A673 (cell line): ENCODE results near the gene SKOR1. TPM values are rescaled to one million over a fixed set of nuclear protein-coding genes. Genes with fewer than 3 reads are reported as not detected.

Experiments used
- BruUV-seq: library from RNA; stranded (reverse); fragments of 400-500 nt; replicated peaks from 2 replicates; lab custom pipeline; 2021; lab: Mats Ljungman, UMichigan
- CTCF ChIA-PET: fragments of 300-600 bp; sonication (Branson Sonifier 250); formaldehyde crosslinking; loops from one replicate; lab custom pipeline; 2022; ENCODE audit warnings: antibody characterized with exemption; lab: Charles Lee
- POLR2A ChIA-PET: fragments of 300-600 bp; sonication (Branson Sonifier 250); formaldehyde crosslinking; loops from one replicate; lab custom pipeline; 2022; ENCODE audit warnings: antibody characterized with exemption; ENCODE audit not compliant: low non-redundant PET; lab: Charles Lee
- DNase-seq: peaks from one replicate; pipeline ENCODE4 v3.0.0-alpha.2; 2015; ENCODE audit warnings: low spot score
- H3K27ac ChIP-seq: fragments of 200-600 bp; sonication (generic); 2 replicates; pipeline ENCODE4 v1.5.1; 2016; ENCODE audit warnings: mixed run types, low read depth, mild to moderate bottlenecking, mixed read lengths, antibody characterized with exemption, low read length; ENCODE audit not compliant: poor library complexity, severe bottlenecking
- H3K27me3 ChIP-seq: fragments of 200-600 bp; sonication (generic); replicated peaks from 2 replicates; pipeline ENCODE4 v1.6.1; 2017; ENCODE audit warnings: mixed run types, low read depth, mild to moderate bottlenecking, mixed read lengths, antibody characterized with exemption, low read length; ENCODE audit not compliant: insufficient read depth, poor library complexity
- H3K36me3 ChIP-seq: fragments of 200-600 bp; sonication (generic); 2 replicates; pipeline ENCODE4 v1.6.1; 2016; ENCODE audit warnings: mixed run types, mild to moderate bottlenecking, mixed read lengths, antibody characterized with exemption, low read length; ENCODE audit not compliant: insufficient read depth, poor library complexity, severe bottlenecking
- H3K4me1 ChIP-seq: fragments of 200-600 bp; sonication (generic); 2 replicates; pipeline ENCODE4 v1.6.1; 2017; ENCODE audit warnings: mixed run types, mild to moderate bottlenecking, mixed read lengths, antibody characterized with exemption, low read length; ENCODE audit not compliant: insufficient read depth, poor library complexity, severe bottlenecking
- H3K4me3 ChIP-seq: fragments of 200-600 bp; sonication (generic); 2 replicates; pipeline ENCODE4 v1.5.1; 2016; ENCODE audit warnings: low read depth, mixed run types, mild to moderate bottlenecking, mixed read lengths, low read length; ENCODE audit not compliant: poor library complexity, severe bottlenecking
- H3K9me3 ChIP-seq: fragments of 200-600 bp; sonication (generic); 2 replicates; pipeline ENCODE4 v1.6.1; 2016; ENCODE audit warnings: mixed run types, low read depth, mild to moderate bottlenecking, mixed read lengths, antibody characterized with exemption, low read length; ENCODE audit not compliant: poor library complexity, severe bottlenecking
- CTCF ChIP-seq: fragments of 300-800, 200-600 bp; sonication (generic); conservative IDR thresholded peaks from 2 replicates; pipeline ENCODE4 v1.5.1; 2017; ENCODE audit warnings: low read depth, mild to moderate bottlenecking, antibody characterized with exemption, low read length, moderate library complexity, mixed read lengths
- EZH2 ChIP-seq: fragments of 200-600 bp; sonication (generic); IDR thresholded peaks from 2 replicates; pipeline ENCODE4 v1.6.1; 2017; ENCODE audit warnings: borderline replicate concordance, low read depth, mild to moderate bottlenecking, mixed read lengths, antibody characterized with exemption, low read length; ENCODE audit not compliant: poor library complexity, severe bottlenecking
- intact Hi-C: fragments of 100-400 bp; cut with micrococcal nuclease; formaldehyde crosslinking; loops from one replicate; pipeline ENCODE4 v1.10.0; 2022; ENCODE audit not compliant: unreplicated experiment
- total RNA-seq: library from RNA; stranded (reverse); gene quantifications from 2 replicates; pipeline ENCODE4 v1.2.3, GENCODE V29; 2021

SKOR1 gene
- total RNA-seq, 1 experiment from 2014 or later: 0.21 TPM

GRCh38 chr15:67880651-67881182 is 55.4 kb downstream of the SKOR1 start:
- Histone ChIP-seq H3K4me3 (no peak overlapping the region), H3K4me1 (peaks cover 35% of the 10 kb centered on the region), H3K36me3 (no peaks in the 10 kb centered on the region), H3K9me3 (no peaks in the 10 kb centered on the region), H3K27ac (no peak overlapping the region), H3K27me3 (no peaks in the 10 kb centered on the region)
- intact Hi-C loops: no loop called here
- no peak for TF ChIP-seq CTCF
- BruUV-seq: no TSS peak
- POLR2A ChIA-PET: no interaction called here
- no peak for DNase-seq
- CTCF ChIA-PET: no interaction called here

GRCh38 chr15:67882487-67883233 is 57.4 kb downstream of the SKOR1 start:
- Histone ChIP-seq H3K27ac (no peak overlapping the region), H3K4me3 (no peak overlapping the region), H3K27me3 (no peaks in the 10 kb centered on the region), H3K9me3 (no peaks in the 10 kb centered on the region), H3K36me3 (no peaks in the 10 kb centered on the region), H3K4me1 (peaks cover 35% of the 10 kb centered on the region)
- POLR2A ChIA-PET: no interaction called here
- peak; percentile 51 for DNase-seq
- no TSS peak for BruUV-seq
- no peak for TF ChIP-seq CTCF
- no peak for TF ChIP-seq EZH2
- intact Hi-C loops: no loop called here
- CTCF ChIA-PET: no interaction called here

GRCh38 chr15:67883234-67883773 is 58.0 kb downstream of the SKOR1 start:
- ChIA-PET CTCF (no interaction called here), POLR2A (no interaction called here)
- intact Hi-C loops: no loop called here
- no peaks in the 10 kb centered on the region for H3K36me3 ChIP-seq
- no TSS peak for BruUV-seq
- H3K27ac ChIP-seq: no peak overlapping the region
- no peaks in the 10 kb centered on the region for H3K27me3 ChIP-seq
- TF ChIP-seq EZH2 (no peak), CTCF (no peak)
- peaks cover 35% of the 10 kb centered on the region for H3K4me1 ChIP-seq
- no peak for DNase-seq
- H3K4me3 ChIP-seq: no peak overlapping the region
- H3K9me3 ChIP-seq: no peaks in the 10 kb centered on the region
